SW480 (cell line): ENCODE data around the gene ZP3.
"Not testable (repeated sequence)": the region's sequence is repeated elsewhere in the genome, so short reads cannot be mapped to it uniquely, and the experiment has no call there.

ENCODE experiments used
- DNase-seq: peaks from one replicate; pipeline ENCODE4 v3.0.0-alpha.2; 2016; ENCODE audit warnings: low spot score

ZP3 gene

DNA sequence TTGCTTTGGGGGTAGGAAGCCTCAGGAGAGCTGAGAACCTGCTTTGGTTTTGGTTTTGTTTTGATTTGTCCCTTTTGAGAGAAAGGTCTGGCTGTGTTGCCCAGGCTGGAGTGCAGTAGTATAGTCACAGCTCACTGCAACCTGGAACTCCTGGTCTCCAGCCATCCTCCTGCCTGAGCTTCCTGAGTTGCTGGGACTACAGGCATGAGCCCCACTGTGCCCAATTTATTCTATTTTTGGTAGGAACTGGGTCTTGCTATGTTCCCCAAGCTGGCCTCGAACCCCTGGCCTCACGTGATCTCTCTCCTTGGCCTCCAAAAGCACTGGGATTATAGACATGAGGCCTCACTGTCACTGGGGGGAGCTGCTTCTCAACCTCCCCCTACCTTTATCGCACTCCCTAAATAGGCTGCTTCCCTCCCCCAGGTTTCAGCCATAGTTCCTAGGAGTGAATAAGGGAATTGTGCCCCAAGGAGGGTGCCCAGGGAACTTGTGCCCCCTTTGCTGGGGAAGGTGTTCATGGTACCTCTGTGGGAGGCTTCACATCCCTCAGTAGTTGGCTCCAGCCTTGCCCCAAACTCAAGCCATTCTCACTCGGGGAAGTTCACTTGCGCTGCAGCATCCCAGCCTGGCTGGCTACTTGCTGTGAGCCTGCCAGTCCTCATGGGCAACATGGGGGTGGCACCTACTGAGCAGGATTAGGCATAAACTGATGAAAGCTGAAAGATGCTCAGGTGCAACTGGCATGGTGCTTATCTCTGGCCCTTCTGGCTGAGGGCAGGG, 18.1 kb downstream of the ZP3 start:
- DNase-seq, result not testable (repeated sequence)

DNA sequence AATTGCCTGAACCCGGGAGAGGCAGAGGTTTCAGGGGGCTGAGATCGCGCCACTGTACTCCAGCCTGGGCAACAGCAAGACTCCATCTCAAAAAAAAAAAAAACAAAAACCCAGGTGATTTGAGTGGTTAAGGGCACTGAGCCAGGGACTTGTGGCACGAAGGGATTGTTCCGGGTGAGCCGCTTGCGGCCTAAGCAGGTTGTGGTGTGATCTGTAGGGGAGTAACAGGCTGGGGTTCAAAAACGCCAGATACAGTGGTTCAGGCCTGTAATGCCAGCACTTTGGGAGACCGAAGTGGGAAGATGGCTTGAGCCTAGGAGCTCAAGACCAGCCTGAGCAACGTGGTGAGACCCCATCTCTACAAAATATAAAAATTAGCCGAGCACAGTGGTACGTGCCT, 19.1 kb downstream of the ZP3 start:
- DNase-seq, result not testable (repeated sequence)

DNA sequence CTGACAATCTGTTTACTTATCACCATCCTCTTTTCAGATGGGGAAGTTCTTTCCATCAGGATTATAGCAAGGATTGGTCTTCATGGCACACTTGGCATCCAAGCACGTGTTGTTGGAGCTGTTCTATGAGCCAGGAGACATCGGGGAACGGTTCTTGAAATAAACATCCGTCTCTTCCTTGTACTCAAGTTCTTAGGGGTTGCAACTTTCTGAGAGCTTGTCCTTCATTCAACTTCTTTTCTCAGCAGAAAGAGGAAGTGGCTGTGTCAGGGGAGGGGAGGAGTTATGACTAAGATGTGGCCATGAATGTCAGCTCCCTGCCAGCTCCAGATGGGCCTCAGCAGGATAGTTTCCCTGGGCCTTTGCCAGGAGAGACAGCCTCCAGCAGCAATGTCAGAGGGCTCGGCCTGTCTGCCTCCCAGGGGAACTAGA, 20.8 kb downstream of the ZP3 start:
- not testable (repeated sequence) for DNase-seq

DNA sequence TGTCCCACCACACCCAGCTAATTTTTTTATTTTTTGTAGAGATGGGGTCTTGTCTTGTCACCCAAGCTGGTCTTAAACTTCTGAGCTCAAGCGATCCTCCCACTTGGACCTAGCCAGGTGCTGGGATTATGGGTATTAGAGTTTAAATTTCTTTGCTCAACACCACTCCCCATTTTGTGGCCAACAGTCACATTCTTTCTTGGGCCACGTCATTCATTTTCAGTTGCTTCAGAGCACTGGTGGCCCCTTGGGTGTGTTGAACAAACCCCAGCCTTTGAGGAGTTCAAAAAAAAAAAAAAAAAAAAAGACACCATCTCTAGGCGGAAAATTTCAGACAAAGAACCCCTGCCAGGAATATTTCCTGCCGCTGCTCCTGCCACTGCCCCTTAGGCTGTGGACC, 32.3 kb downstream of the ZP3 start:
- not testable (repeated sequence) for DNase-seq

DNA sequence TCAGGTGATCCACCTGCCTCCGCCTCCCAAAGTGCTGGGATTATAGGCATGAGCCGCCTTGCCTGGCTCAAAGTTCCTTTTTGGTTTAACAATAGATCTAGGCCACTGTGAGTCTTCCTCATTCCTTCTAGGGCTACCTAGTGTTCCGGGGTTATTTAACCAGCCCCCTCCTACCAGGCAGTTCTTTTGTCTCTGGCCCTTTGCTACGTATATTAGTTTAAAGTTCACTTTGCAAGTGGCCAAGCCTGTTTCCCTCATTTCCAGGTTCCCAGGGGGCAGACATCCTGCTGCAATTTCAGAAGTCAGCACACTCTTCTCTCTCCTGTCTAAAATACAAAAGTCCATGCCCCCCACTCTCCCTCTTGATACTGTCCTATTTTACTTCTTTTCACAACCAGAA, 33.8 kb downstream of the ZP3 start:
- not testable (repeated sequence) for DNase-seq

DNA sequence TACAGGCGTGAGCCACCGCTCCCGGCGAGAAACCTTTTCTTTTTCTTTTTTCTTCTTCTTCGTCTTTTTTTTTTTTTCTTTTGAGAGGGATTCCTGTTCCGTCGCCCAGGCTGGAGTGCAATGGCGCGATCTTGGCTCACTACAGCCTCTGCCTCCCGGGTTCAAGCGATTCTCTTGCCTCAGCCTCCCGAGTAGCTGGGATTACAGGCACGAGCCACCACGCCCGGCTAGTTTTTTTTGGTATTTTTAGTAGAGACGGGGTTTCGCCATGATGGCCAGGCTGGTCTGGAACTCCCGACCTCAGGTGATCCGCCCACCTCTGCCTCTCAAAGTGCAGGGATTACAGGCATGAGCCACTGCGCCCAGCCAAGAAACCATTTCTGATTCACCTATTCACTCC, 36.0 kb downstream of the ZP3 start:
- not testable (repeated sequence) for DNase-seq

DNA sequence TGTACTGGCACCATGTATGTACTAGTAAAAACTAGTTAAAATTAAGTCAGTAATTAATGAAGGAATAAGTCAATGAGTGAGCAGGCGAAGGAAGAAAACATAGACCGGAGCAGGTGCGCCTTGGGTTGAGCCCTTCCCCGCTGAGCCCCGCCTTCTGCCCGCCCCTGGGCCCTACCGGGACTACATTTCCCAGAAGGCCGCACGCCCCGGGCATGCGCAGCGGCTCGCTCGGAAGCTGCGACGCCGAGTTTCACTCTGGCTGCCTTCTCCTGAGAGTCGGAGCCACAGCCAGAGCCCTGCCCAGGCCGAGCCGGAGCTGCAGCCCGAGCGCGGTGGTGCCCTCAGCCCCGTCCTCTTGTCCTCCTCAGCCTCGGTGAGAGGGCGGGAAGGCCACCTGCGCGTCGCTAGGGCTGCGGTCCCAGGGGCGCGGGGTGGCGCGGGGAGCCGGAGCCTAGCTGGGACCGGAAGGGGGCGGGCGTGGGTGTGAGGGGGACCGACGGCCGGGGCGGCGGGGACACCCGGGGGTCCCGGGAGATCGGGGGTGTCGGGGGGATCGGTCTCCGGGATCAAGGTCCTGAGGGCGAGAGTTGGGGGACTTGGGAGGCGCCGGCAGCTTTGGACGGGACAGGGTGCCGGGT, 36.8 kb downstream of the ZP3 start, which contains the start of gene DTX2:
Gene DTX2 (plus strand): TSS at position 246 of the 638 bp plus-strand sequence. CDS start 18,801 bp downstream, outside the sequence.
- not testable (repeated sequence) for DNase-seq

DNA sequence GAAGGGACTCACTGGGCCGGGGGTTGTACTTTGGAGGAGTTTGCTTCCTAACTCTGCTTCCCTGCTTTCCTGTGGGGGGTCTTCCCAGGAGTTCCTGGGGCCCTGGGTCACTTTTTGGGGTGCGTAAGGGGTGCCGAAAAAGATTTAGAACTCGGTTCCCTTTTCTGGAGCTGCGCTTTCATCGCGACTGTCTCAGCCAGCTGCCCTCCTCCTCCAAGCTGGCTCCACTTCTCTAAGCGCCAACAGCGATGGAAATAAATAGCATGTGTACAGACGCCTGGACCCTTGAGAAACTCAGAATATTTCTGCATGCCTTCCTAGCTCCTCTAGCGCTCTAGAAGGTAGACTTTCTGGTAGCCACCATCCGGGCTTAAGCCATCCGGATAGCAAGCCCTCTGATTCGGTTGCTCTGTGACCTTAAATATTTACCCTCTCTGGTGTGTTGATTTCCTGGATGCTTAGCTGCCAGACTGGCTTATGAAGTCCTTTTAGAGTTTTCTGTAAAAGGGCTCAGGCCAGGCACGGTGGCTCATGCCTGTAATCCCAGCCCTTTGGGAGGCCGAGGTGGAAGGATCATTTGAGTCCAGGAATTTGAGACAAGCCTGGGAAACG, 37.6 kb downstream of the ZP3 start:
- not testable (repeated sequence) for DNase-seq

DNA sequence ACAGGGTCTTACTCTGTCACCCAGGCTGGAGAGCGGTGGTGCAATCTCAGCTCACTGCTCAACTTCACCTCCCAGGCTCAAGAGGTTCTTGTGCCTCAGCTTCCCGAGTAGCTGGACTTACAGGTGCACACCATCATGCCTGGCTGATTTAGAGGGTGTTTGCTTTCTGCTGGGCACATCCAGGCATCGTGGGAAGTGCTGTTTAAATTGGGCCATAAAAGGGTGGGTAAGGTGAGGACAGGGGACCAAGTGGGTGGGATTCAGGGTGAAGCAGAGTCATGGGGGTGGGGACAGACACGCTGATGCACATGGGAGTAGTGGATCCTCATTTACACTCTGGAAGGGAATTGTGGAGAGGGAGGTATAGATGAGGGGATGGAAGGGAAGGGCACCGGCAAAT, 40.2 kb downstream of the ZP3 start:
- not testable (repeated sequence) for DNase-seq

DNA sequence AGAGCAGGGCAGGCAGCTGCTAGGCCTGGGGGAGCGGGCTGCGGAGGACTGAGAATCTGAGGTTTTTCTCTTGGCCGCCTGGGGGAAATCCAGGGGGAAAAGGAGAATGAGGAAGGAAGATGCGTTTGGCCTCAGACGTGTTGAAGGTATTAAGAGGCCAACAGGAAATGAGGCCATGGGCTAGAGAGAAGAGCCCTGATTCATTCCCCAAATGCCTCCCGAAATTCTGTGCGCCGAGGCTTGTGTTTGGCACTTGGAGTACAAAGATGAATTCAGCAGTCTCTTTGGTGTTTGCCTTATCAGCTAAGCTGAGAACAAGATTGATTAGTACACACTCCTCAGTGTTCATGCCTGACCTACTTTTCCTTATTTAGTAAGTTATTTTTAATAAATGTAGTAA, 41.2 kb downstream of the ZP3 start:
- DNase-seq, result not testable (repeated sequence)

DNA sequence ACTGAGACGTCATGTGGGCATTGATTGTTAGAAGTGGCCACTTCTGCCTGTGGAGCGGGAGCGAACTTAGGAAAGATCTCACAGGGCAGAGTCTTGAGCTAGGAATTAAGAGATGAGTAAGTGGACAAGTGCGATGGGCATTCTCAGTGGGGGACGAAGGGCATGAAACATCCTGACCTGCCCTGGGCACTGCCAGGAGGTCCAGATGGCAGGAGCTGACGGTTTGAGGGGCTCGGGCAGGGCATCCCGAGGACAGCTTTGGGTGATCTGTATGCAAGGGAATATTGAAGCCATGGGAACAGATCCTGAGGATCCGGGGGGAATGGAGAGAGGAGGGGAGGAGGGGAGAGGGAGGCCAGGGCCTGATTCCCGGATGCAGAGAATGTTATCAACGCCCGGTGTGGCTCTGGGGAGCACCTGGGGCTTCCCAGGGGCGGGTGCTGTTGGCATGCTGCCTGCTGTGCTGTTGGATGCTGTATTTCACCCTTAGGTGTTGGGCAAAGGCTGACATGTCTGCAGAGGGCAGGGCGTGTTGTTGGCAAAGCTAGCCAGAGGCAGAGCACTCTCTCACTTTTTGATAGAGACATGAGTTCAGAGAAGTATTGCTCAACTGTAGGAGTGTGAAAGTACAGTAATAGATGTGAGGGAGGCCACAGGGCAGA, 43.1 kb downstream of the ZP3 start:
- DNase-seq, result not testable (repeated sequence)

DNA sequence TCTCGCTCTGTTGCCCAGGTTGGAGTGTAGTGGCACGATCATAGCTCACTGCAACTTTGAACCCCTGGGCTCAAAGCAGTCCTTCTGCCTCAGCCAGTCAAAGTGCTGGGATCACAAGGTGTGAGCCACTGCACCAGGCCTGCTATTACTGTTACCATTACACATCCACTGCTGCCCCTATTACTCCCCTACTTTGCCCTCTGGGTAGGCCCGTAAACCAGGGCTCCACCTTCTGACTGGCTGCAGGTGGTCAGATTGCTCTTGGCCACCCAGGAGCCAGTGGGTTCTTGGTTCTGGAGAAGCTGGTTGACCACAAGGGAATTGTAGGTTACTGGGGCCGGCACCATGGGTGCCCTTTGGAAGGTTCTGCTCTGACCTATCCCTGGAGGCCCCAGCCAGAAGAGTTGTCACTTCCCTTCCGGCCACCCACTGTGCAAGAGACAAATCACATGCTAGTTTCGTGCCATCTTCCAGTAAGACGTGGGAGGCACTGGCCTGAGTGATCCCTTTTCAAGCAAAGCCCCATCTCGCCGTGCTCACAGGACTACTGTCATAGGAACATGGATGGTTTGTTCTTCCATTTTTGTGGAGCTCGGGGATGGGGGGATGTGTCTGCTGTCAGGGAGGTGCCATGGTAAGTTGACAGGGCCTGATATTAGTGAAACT, 46.9 kb downstream of the ZP3 start:
- not testable (repeated sequence) for DNase-seq

DNA sequence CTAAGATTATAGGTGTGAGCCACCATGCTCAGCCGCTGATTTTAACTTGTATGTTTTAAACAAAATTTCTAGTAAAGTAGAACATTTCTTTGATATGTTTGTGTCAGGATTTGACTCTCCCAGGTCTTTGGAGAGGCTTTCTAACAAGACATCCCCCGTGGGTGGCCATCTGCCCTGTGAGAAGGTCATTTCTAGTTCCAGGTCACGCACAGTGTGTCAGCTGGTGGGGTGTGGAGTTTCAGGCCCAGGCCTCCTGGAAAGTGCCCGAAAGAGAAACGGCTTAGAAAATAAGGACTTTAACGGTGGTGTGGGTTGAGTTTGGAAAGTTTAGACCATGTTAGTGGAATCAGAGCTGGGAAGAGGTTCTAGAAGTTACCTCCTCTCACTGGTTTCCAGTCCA, 48.3 kb downstream of the ZP3 start:
- not testable (repeated sequence) for DNase-seq

DNA sequence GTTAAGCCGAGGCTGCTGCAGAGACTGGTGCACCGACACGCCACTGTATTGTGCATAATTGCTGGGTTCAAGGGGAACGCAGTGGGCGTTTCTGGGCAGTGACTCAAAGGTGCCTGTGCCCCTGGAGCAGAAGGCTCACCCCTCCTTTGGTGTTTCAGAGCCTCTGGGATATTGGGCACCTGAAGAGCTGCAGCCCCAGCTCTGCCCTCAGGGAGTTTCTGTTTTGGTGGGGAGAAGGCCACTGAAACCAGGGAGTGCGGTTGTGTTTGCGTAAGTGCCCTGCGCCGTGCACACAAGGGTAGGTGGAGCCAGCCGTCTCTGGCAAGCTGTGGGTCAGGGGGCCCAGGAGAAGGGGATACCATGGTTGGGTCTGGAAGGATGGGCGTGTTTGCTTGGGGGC, 51.5 kb downstream of the ZP3 start:
- DNase-seq, result not testable (repeated sequence)

DNA sequence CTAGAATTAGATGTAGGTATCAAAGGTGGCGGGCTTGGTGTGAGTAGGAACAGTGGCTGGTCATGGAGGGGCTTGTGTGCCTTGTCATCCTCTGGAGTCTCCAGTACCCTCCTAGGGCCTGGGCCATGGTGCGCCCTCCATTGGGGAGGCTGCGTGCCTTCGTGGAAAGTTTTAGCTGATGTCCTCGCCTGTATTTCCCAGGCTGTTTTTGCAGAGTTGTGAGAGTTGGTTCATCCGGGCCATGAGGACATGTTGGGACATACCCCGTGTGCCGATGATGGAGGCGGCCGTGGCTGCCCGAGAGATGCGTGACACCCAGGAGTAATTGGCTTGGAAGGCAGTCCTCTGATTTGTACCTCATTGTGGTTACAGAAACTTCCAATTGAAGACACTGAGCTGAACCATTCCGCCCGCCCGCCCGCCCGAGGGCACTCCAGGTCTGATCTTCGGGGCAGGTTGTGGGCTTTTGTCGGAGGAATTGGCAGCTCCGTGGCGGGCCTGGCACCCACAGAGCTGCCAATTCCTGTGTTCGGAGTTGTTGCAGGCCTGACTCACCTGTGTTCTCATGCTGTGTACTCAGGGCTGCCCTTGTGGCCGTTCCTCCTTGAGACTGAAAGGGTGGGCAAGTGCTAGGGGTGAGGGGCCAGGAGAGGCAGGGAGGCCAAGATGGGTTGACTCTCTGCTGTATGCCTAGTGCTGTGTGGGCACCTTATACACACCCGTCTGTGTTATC, 52.2 kb downstream of the ZP3 start:
- DNase-seq, result not testable (repeated sequence)

DNA sequence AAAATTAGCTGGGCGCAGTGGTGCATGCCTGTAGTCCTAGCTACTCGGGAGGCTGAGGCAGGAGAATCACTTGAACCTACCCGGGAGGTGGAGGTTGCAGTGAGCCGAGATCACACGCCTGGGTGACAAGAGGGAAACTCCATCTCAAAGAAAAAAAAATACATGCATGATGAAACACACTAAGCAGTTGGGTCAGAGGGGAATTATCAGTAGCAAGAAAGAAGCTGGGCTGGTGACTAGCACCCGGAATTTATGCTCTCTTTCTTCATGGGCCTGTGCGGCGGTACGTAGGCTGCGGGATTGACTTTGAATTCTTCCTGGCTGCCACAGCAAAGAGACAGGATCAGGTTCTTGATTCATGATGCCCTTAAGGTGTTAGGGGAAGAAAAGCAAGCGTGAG, 54.9 kb downstream of the ZP3 start:
- not testable (repeated sequence) for DNase-seq

DNA sequence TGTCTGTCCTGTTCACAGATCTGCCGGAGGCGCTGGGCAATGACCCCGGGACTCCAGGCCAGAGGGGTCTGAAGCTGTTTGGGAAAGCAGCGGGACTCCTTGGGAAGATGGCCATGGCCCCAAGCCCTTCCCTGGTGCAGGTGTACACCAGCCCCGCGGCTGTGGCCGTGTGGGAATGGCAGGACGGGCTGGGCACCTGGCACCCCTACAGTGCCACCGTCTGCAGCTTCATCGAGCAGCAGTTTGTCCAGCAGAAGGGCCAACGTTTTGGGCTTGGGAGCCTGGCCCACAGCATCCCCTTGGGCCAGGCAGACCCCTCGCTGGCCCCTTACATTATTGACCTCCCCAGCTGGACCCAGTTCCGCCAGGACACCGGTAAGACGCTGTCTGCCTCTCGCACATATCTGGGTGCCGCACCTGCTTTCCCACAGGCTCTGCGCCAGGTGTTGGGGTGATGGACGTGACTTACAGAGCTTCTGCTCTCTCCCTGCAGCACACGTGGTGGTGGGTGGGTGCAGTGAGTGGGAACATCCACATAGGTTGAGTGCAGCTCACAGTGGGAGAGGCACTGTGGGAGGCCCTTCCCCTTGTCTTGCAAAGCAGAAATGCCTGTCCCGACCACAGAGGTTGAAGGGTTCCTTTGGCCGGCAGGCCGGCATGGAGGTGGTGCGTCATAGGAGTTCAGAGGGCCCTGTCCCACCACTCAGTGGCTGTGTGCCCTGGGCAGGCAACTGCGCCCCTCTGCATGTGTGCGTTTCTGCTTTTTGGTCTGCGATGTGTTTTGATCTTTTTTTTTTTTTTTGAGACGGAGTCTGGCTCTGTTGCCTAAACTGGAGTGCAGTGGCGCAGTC, 55.9 kb downstream of the ZP3 start:
- DNase-seq, result not testable (repeated sequence)

DNA sequence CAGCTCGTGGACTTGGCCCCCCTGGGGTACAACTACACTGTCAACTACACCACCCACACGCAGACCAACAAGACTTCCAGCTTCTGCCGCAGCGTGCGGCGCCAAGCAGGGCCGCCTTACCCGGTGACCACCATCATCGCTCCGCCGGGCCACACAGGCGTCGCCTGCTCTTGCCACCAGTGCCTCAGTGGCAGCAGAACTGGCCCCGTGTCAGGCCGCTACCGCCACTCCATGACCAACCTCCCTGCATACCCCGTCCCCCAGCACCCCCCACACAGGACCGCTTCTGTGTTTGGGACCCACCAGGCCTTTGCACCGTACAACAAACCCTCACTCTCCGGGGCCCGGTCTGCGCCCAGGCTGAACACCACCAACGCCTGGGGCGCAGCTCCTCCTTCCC, 57.9 kb downstream of the ZP3 start:
- not testable (repeated sequence) for DNase-seq

DNA sequence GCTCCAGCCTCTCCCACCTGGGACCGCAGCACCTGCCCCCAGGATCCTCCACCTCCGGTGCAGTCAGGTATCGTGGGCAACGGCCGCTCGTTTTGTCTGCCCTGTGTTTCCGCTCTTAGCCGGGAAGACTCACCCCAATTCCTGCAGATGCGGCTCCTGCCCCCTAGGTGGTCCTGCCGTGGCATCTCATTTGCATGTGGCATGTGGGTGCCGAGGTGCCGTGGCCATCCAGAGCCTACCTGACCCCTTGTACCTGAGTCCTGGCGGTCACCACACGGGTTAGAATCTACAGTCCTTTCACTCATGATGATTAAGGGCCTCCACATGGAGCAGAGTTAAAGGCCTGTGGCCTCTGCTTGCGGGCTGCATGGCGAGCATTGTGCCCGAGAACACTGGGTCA, 58.3 kb downstream of the ZP3 start:
- DNase-seq, result not testable (repeated sequence)

DNA sequence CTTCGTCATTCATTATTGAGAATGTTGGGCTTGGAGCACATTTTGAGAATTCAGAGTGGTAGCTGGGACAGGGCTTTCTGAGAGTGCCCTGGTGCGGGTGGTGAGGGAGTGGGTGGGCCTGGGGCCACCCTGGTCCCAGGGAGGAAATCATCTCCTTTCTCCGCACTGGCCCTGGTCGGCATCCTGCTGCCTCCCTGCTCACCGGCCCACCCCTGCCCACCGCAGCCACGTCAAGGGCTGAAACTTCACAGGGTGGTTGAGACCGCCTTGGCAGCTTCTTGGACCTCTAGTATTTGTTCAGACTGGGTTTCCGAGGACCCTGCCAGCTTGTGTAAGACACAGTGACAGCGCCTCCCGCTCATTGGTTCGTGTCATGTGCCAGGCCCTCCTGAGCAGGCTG, 59.7 kb downstream of the ZP3 start:
- DNase-seq, result not testable (repeated sequence)
